Tibial nerve (tissue), 4 donors: ENCODE results near the gene MEIS2. TPM values are rescaled to one million over a fixed set of nuclear protein-coding genes. Genes with fewer than 3 reads are reported as not detected.

Experiments
- DNase-seq, 2 donors: peaks; one replicate each; pipeline ENCODE4 v3.0.0-alpha.2; 2019; ENCODE audit warnings: low spot score in 2 of 2
- H3K27ac ChIP-seq, 4 donors: fragments of 200-600 bp; sonication (generic) in 3 of 4; one replicate each; pipeline ENCODE4 v1.5.1; 2017 to 2019; ENCODE audit warnings: mild to moderate bottlenecking in 1 of 4
- H3K27me3 ChIP-seq, 2 donors: fragments of 200-600 bp; sonication (generic) in 1 of 2; one replicate each; pipeline versions ENCODE4 v1.5.1 to v1.6.0; 2017 to 2019
- H3K36me3 ChIP-seq, 3 donors: fragments of 200-600 bp; sonication (generic); one replicate each; pipeline ENCODE4 v1.5.1; 2018 to 2019
- H3K4me1 ChIP-seq, 4 donors: fragments of 200-600 bp; sonication (generic) in 3 of 4; one replicate each; pipeline ENCODE4 v1.5.1; 2017 to 2019
- H3K4me3 ChIP-seq, 4 donors: fragments of 200-600 bp; sonication (generic) in 3 of 4; one replicate each; pipeline ENCODE4 v1.5.1; 2017 to 2019; ENCODE audit warnings: mild to moderate bottlenecking in 1 of 4, moderate library complexity in 1 of 4
- H3K9me3 ChIP-seq, 4 donors: fragments of 200-600 bp; sonication (generic) in 3 of 4; one replicate each; pipeline ENCODE4 v1.5.1; 2017 to 2019
- CTCF ChIP-seq, 5 experiments: fragments of 200-600 bp in 3 of 5; fragments of 450-650 bp in 2 of 5; sonication (generic) in 3 of 5; IDR thresholded peaks; one replicate each; pipeline ENCODE4 v1.5.1; 2016 to 2019; ENCODE audit warnings: antibody characterized with exemption in 5 of 5, mild to moderate bottlenecking in 3 of 5, moderate library complexity in 2 of 5
- EP300 ChIP-seq, 2 donors: sonication (generic); formaldehyde crosslinking; IDR thresholded peaks; one replicate each; pipeline ENCODE4 v1.6.1; 2017; ENCODE audit warnings: antibody characterized with exemption in 2 of 2, mild to moderate bottlenecking in 1 of 2
- POLR2A ChIP-seq, 2 donors: fragments of 450-650 bp; IDR thresholded peaks; one replicate each; pipeline ENCODE4 v1.6.1; 2017; ENCODE audit warnings: antibody characterized with exemption in 2 of 2, mild to moderate bottlenecking in 2 of 2, moderate library complexity in 2 of 2
- whole genome bisulfite sequencing, 2 donors: methylation state at CpG; one replicate each; pipeline ENCODE4 v1.1.5; 2018; 5-methylcytosine and 5-hydroxymethylcytosine counted together
- total RNA-seq, 4 donors: library from RNA; depleted of rRNA; stranded (reverse); fragments of >200 nt; gene quantifications; one replicate each; pipeline ENCODE4 v1.1.0, GENCODE V29; 2016

The MEIS2 gene
- total RNA-seq, 4 donors from 2014 or later = 9.4 to 15.7 (median 14.3) TPM

GRCh38 chr15:36858423-36858822, 241.9 kb downstream of the MEIS2 start:
- H3K4me3 ChIP-seq = no peak overlapping the region
- H3K4me1 ChIP-seq = no peaks in the 10 kb centered on the region
- peaks cover 0 to 4% (median 0%) of the 10 kb centered on the region in 4 donors for H3K9me3 ChIP-seq
- no peak for DNase-seq
- no peak overlapping the region for H3K27ac ChIP-seq
- no peak for TF ChIP-seq POLR2A (IDR thresholded peaks at IDR 0.05)
- no peak for TF ChIP-seq EP300 (IDR thresholded peaks at IDR 0.05)
- no peak for TF ChIP-seq CTCF (IDR thresholded peaks at IDR 0.05)
- H3K27me3 ChIP-seq = no peaks in the 10 kb centered on the region
- no peaks in the 10 kb centered on the region for H3K36me3 ChIP-seq

GRCh38 chr15:36856339-36856973, 243.9 kb downstream of the MEIS2 start:
- peaks cover 0 to 4% (median 0%) of the 10 kb centered on the region in 4 donors for H3K9me3 ChIP-seq
- no peak overlapping the region for H3K4me3 ChIP-seq
- TF ChIP-seq CTCF (IDR thresholded peaks at IDR 0.05) (no peak), POLR2A (IDR thresholded peaks at IDR 0.05) (no peak), EP300 (IDR thresholded peaks at IDR 0.05) (no peak)
- H3K27ac ChIP-seq = no peak overlapping the region
- no peak for DNase-seq
- WGBS, 2 donors = 62 to 87% methylated on average over 5 to 6 of the region's 6 CpGs
- H3K27me3 ChIP-seq = no peaks in the 10 kb centered on the region
- no peaks in the 10 kb centered on the region for H3K36me3 ChIP-seq
- no peaks in the 10 kb centered on the region for H3K4me1 ChIP-seq

- Histone ChIP-seq H3K4me3 (no peak overlapping the region), H3K9me3 (peaks cover 0 to 10% (median 0%) of the 10 kb centered on the region in 4 donors), H3K4me1 (no peaks in the 10 kb centered on the region), H3K27ac (no peak overlapping the region), H3K36me3 (no peaks in the 10 kb centered on the region), H3K27me3 (no peaks in the 10 kb centered on the region)
- TF ChIP-seq POLR2A (IDR thresholded peaks at IDR 0.05) (no peak), CTCF (IDR thresholded peaks at IDR 0.05) (no peak), EP300 (IDR thresholded peaks at IDR 0.05) (no peak)
- no peak for DNase-seq
- WGBS, 2 donors = 70 to 95% methylated on average over 2 of the region's 2 CpGs
Observed at GRCh38 chr15:36850864-36851263, 249.5 kb downstream of the MEIS2 start.

- no peaks in the 10 kb centered on the region for H3K27me3 ChIP-seq
- no peaks in the 10 kb centered on the region for H3K9me3 ChIP-seq
- no peak for DNase-seq
- no peaks in the 10 kb centered on the region for H3K4me1 ChIP-seq
- H3K27ac ChIP-seq = no peak overlapping the region
- TF ChIP-seq EP300 (IDR thresholded peaks at IDR 0.05) (no peak), CTCF (IDR thresholded peaks at IDR 0.05) (no peak), POLR2A (IDR thresholded peaks at IDR 0.05) (no peak)
- no peaks in the 10 kb centered on the region for H3K36me3 ChIP-seq
- no peak overlapping the region for H3K4me3 ChIP-seq
Observed at GRCh38 chr15:36845270-36845669, 255.1 kb downstream of the MEIS2 start.

- no peak for DNase-seq
- Histone ChIP-seq H3K36me3 (no peaks in the 10 kb centered on the region), H3K9me3 (no peaks in the 10 kb centered on the region), H3K4me3 (no peak overlapping the region), H3K4me1 (no peaks in the 10 kb centered on the region), H3K27ac (no peak overlapping the region), H3K27me3 (no peaks in the 10 kb centered on the region)
- TF ChIP-seq POLR2A (IDR thresholded peaks at IDR 0.05) = no peak
- TF ChIP-seq CTCF (IDR thresholded peaks at IDR 0.05) = no peak
- TF ChIP-seq EP300 (IDR thresholded peaks at IDR 0.05) = no peak
- 7 to 13% methylated on average over 4 of the region's 4 CpGs for WGBS, 2 donors
Observed at GRCh38 chr15:36844534-36844998, 255.8 kb downstream of the MEIS2 start.
